ENCODE results near the gene SYTL3. TPM values are rescaled to one million over a fixed set of nuclear protein-coding genes. Genes with fewer than 3 reads are reported as not detected.

The SYTL3 gene
- total and polyA plus RNA-seq, 10 of the 15 experiments (the other 5 are each of a cell fraction or from before 2014, with no cell fraction given) = 3.3 to 12.1 (median 6.9) TPM

- peaks cover 77% of the 10 kb centered on the region for H3K4me1 ChIP-seq (ENCODE audit: control insufficient read depth, insufficient read depth, low read length)
- H3K9ac ChIP-seq (ENCODE audit: control insufficient read depth, insufficient read depth, low read length) = peak overlapping the region; percentile 24; the same call in 1 of the 2 replicates
- ChIA-PET POLR2A (interaction anchor here (0.8 to 3.5 kb wide), 6 partner anchors 9 to 59 kb away, joined by 3 to 21 read pairs (median 8); partner anchors contain the start of gene EZR), SMC1A (ENCODE audit: uncharacterized antibody, unreplicated experiment) (interaction anchor here (1.0 to 5.6 kb wide), 15 partner anchors 8 to 167 kb away, joined by 3 to 73 read pairs (median 12); no protein-coding TSS in a partner anchor), RAD21 (ENCODE audit: unreplicated experiment) (interaction anchor here (0.9 to 5.2 kb wide), 6 partner anchors 12 to 324 kb away, joined by 3 to 65 read pairs (median 4); no protein-coding TSS in a partner anchor), CTCF (interaction anchor here (1.1 to 5.2 kb wide), 7 partner anchors 11 to 151 kb away, joined by 3 to 97 read pairs (median 4); no protein-coding TSS in a partner anchor)
- no peaks in the 10 kb centered on the region for H3K27me3 ChIP-seq (replicated peaks in 1 of 2; ENCODE audit: control insufficient read depth in 2 of 2, insufficient read depth in 2 of 2, low read length in 1 of 2)
- peaks cover 4 to 20% of the 10 kb centered on the region in 2 experiments for H3K36me3 ChIP-seq (ENCODE audit: control insufficient read depth in 2 of 2, insufficient read depth in 2 of 2, low read length in 1 of 2)
- BruUV-seq (replicated peaks) = no TSS peak
- peak overlapping the region; percentile 37; the same call in 1 of the 2 replicates for H3K4me3 ChIP-seq
- DNase-seq (ENCODE audit: low read depth, low spot score) (no peak), ATAC-seq (no peak), FAIRE-seq (no peak)
- peak overlapping the region; percentile 54 for H3K27ac ChIP-seq (ENCODE audit: control insufficient read depth, insufficient read depth)
- peaks cover 4% of the 10 kb centered on the region; the same call in 1 of the 2 replicates for H4K20me1 ChIP-seq (ENCODE audit: control insufficient read depth, insufficient read depth)
- H2AFZ ChIP-seq (ENCODE audit: control insufficient read depth, low read depth, low read length) = no peak overlapping the region
- 37% methylated on average over 9 of the region's 9 CpGs for WGBS (ENCODE audit: insufficient coverage, insufficient replicate concordance, low lambda C conversion rate, missing lambda C conversion rate)
- H3K79me2 ChIP-seq (ENCODE audit: control insufficient read depth, insufficient read depth, low read length) = peaks cover 100% of the 10 kb centered on the region
- intact Hi-C loops (cut with micrococcal nuclease; ENCODE audit: unreplicated experiment) = loop anchor here (5.0 to 10.0 kb wide), 3 partner anchors 93 to 336 kb away; no protein-coding TSS in a partner anchor
- peak overlapping the region; percentile 72 for H3K4me2 ChIP-seq (ENCODE audit: control insufficient read depth, insufficient read depth)
- in situ Hi-C loops (cut with MboI) = no loop called here
- H3K9me3 ChIP-seq (replicated peaks; ENCODE audit: control insufficient read depth, insufficient read depth, low read length) = no peaks in the 10 kb centered on the region
- no peak for TF ChIP-seq RUNX3 (IDR thresholded peaks at IDR 0.05; ENCODE audit: low read length)
- no peak for TF ChIP-seq IRF5 (IDR thresholded peaks at IDR 0.05; ENCODE audit: borderline replicate concordance)
- no peak for TF ChIP-seq JUND (IDR thresholded peaks at IDR 0.05; ENCODE audit: low read depth, low read length)
- 0 out of 2 replicates have a peak, but pooled peaks have one; percentile 12 for TF ChIP-seq IKZF1 (conservative IDR thresholded peaks at IDR 0.05)
- no peak for TF ChIP-seq ZZZ3 (IDR thresholded peaks at IDR 0.05; ENCODE audit: control insufficient read depth, insufficient read length, low read depth)
- no peak for TF ChIP-seq ESRRA (IDR thresholded peaks at IDR 0.05; ENCODE audit: low read length)
- TF ChIP-seq CHD1 (IDR thresholded peaks at IDR 0.05; ENCODE audit: low read depth, low read length) = no peak
- TF ChIP-seq IKZF2 (IDR thresholded peaks at IDR 0.05) = 0 out of 4 replicates have a peak, but pooled peaks of 1 of the 2 experiments have one; percentile 8
- no peak for TF ChIP-seq TBL1XR1 (IDR thresholded peaks at IDR 0.05; ENCODE audit: low read depth, low read length)
- TF ChIP-seq NFYB (IDR thresholded peaks at IDR 0.05; ENCODE audit: insufficient read depth, low read depth, low read length) = no peak
- no peak for TF ChIP-seq E2F4 (IDR thresholded peaks at IDR 0.05; ENCODE audit: low read depth, low read length)
- no peak for TF ChIP-seq SMAD5 (IDR thresholded peaks at IDR 0.05; ENCODE audit: low read depth)
- no peak for TF ChIP-seq NR2C2 (IDR thresholded peaks at IDR 0.05; ENCODE audit: borderline replicate concordance, control insufficient read depth, insufficient read length, low read depth)
- TF ChIP-seq HDGF (IDR thresholded peaks at IDR 0.05) = no peak
- TF ChIP-seq, protein P1, sequence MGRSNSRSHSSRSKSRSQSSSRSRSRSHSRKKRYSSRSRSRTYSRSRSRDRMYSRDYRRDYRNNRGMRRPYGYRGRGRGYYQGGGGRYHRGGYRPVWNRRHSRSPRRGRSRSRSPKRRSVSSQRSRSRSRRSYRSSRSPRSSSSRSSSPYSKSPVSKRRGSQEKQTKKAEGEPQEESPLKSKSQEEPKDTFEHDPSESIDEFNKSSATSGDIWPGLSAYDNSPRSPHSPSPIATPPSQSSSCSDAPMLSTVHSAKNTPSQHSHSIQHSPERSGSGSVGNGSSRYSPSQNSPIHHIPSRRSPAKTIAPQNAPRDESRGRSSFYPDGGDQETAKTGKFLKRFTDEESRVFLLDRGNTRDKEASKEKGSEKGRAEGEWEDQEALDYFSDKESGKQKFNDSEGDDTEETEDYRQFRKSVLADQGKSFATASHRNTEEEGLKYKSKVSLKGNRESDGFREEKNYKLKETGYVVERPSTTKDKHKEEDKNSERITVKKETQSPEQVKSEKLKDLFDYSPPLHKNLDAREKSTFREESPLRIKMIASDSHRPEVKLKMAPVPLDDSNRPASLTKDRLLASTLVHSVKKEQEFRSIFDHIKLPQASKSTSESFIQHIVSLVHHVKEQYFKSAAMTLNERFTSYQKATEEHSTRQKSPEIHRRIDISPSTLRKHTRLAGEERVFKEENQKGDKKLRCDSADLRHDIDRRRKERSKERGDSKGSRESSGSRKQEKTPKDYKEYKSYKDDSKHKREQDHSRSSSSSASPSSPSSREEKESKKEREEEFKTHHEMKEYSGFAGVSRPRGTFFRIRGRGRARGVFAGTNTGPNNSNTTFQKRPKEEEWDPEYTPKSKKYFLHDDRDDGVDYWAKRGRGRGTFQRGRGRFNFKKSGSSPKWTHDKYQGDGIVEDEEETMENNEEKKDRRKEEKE (IDR thresholded peaks at IDR 0.05) = no peak
- no peak for TF ChIP-seq TARDBP (IDR thresholded peaks at IDR 0.05; ENCODE audit: borderline replicate concordance)
- TF ChIP-seq BRCA1 (IDR thresholded peaks at IDR 0.05; ENCODE audit: low read depth, low read length) = no peak
- no peak for TF ChIP-seq MYB (IDR thresholded peaks at IDR 0.05; ENCODE audit: borderline replicate concordance, low read depth, low read length)
These were observed 160.6 kb downstream of the SYTL3 start for GRCh38 chr6:158810155-158811095.

Measured in GM12878 (cell line).